HepG2 (cell line): ENCODE results near the gene PLCB2. TPM values are rescaled to one million over a fixed set of nuclear protein-coding genes. Genes with fewer than 3 reads are reported as not detected.
A peak's percentile ranks its signal among the peaks of the same experiment; 100 is the strongest.

ENCODE experiments used
- BRD4 ChIP-seq: sonication (generic); formaldehyde crosslinking; IDR thresholded peaks from 2 replicates; pipeline ENCODE4 v1.4.0; 2020; ENCODE audit warnings: missing genetic modification reagents
- HMG20B ChIP-seq: conservative IDR thresholded peaks from 2 replicates; pipeline ENCODE4 v1.6.1; 2016; ENCODE audit warnings: missing genetic modification reagents, missing compliant biosample characterization
- MXD4 ChIP-seq: IDR thresholded peaks from 2 replicates; pipeline ENCODE4 v1.6.1; 2016; ENCODE audit warnings: mild to moderate bottlenecking, missing biosample characterization, missing genetic modification reagents
- NCOA2 ChIP-seq: sonication (generic); formaldehyde crosslinking; IDR thresholded peaks from 2 replicates; pipeline ENCODE4 v1.8.0; 2022; ENCODE audit warnings: inconsistent platforms
- NKX3-1 ChIP-seq: sonication (generic); formaldehyde crosslinking; IDR thresholded peaks from 2 replicates; pipeline ENCODE4 v1.5.0; 2020; ENCODE audit warnings: missing genetic modification reagents
- RFXANK ChIP-seq: IDR thresholded peaks from 2 replicates; pipeline ENCODE4 v1.6.1; 2016
- TRIM24 ChIP-seq: sonication (generic); formaldehyde crosslinking; IDR thresholded peaks from 2 replicates; pipeline ENCODE4 v1.8.0; 2022; ENCODE audit warnings: mild to moderate bottlenecking, missing genetic modification reagents
- ZFX ChIP-seq: sonication (generic); formaldehyde crosslinking; IDR thresholded peaks from 2 replicates; pipeline ENCODE4 v1.4.0; 2020; ENCODE audit warnings: mild to moderate bottlenecking, low read depth, missing genetic modification reagents, moderate library complexity
- ZNF317 ChIP-seq: sonication (generic); formaldehyde crosslinking; IDR thresholded peaks from 2 replicates; pipeline ENCODE4 v1.5.0; 2020; ENCODE audit warnings: mild to moderate bottlenecking, missing genetic modification reagents
- ZSCAN29 ChIP-seq: sonication (generic); formaldehyde crosslinking; conservative IDR thresholded peaks from 2 replicates; pipeline ENCODE4 v1.4.0; 2020; ENCODE audit warnings: mild to moderate bottlenecking, missing genetic modification reagents
- polyA plus RNA-seq, 8 experiments: library from polyadenylated mRNA; depleted of rRNA in 3 of 8; stranded (reverse) in 7 of 8; unstranded in 1 of 8; fragments of >200 nt; fragmentation: Illumina TruSeq in 4 of 8; extraction: Trizol in 4 of 8; gene quantifications; 2 replicates each; pipeline versions ENCODE4 v1.2.1 to v1.2.3, GENCODE V29; 2011 to 2016; ENCODE audit warnings: low read depth in 4 of 8, missing spikeins in 1 of 8, mixed read lengths in 1 of 8; ENCODE audit not compliant: insufficient read depth in 1 of 8
- total RNA-seq, 5 experiments: library from RNA; depleted of rRNA; stranded (reverse); fragments of >200 nt; fragmentation: Illumina TruSeq; extraction: Trizol; gene quantifications; 2 replicates each; pipeline ENCODE4 v1.2.3, GENCODE V29; 2016; ENCODE audit warnings: low read depth in 1 of 5
- TF ChIP-seq, protein P1 (sequence below): fragments of 450-650 bp; IDR thresholded peaks from 2 replicates; pipeline ENCODE4 v1.6.1; 2016
- TF ChIP-seq, protein P2 (sequence below): sonication (generic); formaldehyde crosslinking; IDR thresholded peaks from 2 replicates; pipeline ENCODE4 v1.9.0; 2021; ENCODE audit warnings: mild to moderate bottlenecking, missing genetic modification reagents
- TF ChIP-seq, protein P3 (sequence below): sonication (generic); formaldehyde crosslinking; IDR thresholded peaks from 2 replicates; pipeline ENCODE4 v1.5.0; 2020; ENCODE audit warnings: mild to moderate bottlenecking, missing genetic modification reagents
- TF ChIP-seq, protein P4 (sequence below): IDR thresholded peaks from 2 replicates; pipeline ENCODE4 v1.6.1; 2016
- TF ChIP-seq, protein P5 (sequence below): sonication (generic); formaldehyde crosslinking; conservative IDR thresholded peaks from 2 replicates; pipeline ENCODE4 v1.4.0; 2020; ENCODE audit warnings: missing genetic modification reagents

PLCB2 gene
- total and polyA plus RNA-seq, 2 of the 13 experiments (the other 11 are each of a cell fraction or from before 2014, with no cell fraction given), result 0.11 TPM; not detected in 1

DNA sequence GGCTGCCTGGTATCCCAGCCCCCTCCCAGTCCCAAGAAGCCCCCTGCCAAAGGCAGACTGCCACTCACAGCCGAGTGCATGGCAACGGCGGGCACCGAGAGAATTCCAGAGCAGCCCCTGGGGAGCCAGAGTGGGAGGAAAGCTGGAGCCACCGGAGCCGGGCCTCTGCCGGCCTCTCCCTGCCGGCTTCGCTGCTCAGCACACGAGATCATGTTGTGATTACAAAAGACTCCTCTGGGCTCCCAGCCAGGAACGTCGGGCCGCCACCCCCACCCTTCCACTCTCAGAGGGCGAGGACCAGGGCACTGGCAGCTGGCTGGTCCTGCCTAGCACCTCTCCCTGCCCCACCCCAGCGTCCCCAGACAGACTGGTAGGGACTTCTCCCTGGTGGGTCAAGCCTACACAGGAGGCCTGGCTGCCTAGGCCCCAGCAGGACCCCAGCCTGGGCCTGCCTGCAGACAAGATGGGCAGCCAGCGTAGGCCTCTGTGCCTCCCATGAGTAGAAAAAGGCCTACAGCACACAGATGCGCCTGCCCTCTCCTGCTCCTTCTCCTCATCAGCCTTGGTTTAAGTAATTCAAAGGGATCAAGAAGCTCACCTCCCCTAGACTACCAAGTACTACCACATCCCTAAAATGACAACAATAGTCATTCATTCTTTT, 33.1 kb upstream of the PLCB2 start, which contains the start of gene CCDC9B (continued):
- TF ChIP-seq, protein P1, sequence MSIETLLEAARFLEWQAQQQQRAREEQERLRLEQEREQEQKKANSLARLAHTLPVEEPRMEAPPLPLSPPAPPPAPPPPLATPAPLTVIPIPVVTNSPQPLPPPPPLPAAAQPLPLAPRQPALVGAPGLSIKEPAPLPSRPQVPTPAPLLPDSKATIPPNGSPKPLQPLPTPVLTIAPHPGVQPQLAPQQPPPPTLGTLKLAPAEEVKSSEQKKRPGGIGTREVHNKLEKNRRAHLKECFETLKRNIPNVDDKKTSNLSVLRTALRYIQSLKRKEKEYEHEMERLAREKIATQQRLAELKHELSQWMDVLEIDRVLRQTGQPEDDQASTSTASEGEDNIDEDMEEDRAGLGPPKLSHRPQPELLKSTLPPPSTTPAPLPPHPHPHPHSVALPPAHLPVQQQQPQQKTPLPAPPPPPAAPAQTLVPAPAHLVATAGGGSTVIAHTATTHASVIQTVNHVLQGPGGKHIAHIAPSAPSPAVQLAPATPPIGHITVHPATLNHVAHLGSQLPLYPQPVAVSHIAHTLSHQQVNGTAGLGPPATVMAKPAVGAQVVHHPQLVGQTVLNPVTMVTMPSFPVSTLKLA, result 0 out of 2 replicates have a peak, but pooled peaks have one; percentile 3
- TF ChIP-seq, protein P2, sequence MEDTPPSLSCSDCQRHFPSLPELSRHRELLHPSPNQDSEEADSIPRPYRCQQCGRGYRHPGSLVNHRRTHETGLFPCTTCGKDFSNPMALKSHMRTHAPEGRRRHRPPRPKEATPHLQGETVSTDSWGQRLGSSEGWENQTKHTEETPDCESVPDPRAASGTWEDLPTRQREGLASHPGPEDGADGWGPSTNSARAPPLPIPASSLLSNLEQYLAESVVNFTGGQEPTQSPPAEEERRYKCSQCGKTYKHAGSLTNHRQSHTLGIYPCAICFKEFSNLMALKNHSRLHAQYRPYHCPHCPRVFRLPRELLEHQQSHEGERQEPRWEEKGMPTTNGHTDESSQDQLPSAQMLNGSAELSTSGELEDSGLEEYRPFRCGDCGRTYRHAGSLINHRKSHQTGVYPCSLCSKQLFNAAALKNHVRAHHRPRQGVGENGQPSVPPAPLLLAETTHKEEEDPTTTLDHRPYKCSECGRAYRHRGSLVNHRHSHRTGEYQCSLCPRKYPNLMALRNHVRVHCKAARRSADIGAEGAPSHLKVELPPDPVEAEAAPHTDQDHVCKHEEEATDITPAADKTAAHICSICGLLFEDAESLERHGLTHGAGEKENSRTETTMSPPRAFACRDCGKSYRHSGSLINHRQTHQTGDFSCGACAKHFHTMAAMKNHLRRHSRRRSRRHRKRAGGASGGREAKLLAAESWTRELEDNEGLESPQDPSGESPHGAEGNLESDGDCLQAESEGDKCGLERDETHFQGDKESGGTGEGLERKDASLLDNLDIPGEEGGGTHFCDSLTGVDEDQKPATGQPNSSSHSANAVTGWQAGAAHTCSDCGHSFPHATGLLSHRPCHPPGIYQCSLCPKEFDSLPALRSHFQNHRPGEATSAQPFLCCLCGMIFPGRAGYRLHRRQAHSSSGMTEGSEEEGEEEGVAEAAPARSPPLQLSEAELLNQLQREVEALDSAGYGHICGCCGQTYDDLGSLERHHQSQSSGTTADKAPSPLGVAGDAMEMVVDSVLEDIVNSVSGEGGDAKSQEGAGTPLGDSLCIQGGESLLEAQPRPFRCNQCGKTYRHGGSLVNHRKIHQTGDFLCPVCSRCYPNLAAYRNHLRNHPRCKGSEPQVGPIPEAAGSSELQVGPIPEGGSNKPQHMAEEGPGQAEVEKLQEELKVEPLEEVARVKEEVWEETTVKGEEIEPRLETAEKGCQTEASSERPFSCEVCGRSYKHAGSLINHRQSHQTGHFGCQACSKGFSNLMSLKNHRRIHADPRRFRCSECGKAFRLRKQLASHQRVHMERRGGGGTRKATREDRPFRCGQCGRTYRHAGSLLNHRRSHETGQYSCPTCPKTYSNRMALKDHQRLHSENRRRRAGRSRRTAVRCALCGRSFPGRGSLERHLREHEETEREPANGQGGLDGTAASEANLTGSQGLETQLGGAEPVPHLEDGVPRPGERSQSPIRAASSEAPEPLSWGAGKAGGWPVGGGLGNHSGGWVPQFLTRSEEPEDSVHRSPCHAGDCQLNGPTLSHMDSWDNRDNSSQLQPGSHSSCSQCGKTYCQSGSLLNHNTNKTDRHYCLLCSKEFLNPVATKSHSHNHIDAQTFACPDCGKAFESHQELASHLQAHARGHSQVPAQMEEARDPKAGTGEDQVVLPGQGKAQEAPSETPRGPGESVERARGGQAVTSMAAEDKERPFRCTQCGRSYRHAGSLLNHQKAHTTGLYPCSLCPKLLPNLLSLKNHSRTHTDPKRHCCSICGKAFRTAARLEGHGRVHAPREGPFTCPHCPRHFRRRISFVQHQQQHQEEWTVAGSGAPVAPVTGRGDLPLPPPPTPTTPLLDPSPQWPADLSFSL (CRISPR knock-in tag), result no peak
- TF ChIP-seq, protein P3, sequence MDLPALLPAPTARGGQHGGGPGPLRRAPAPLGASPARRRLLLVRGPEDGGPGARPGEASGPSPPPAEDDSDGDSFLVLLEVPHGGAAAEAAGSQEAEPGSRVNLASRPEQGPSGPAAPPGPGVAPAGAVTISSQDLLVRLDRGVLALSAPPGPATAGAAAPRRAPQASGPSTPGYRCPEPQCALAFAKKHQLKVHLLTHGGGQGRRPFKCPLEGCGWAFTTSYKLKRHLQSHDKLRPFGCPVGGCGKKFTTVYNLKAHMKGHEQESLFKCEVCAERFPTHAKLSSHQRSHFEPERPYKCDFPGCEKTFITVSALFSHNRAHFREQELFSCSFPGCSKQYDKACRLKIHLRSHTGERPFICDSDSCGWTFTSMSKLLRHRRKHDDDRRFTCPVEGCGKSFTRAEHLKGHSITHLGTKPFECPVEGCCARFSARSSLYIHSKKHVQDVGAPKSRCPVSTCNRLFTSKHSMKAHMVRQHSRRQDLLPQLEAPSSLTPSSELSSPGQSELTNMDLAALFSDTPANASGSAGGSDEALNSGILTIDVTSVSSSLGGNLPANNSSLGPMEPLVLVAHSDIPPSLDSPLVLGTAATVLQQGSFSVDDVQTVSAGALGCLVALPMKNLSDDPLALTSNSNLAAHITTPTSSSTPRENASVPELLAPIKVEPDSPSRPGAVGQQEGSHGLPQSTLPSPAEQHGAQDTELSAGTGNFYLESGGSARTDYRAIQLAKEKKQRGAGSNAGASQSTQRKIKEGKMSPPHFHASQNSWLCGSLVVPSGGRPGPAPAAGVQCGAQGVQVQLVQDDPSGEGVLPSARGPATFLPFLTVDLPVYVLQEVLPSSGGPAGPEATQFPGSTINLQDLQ (CRISPR knock-in tag), result no peak
- TF ChIP-seq, protein P4, sequence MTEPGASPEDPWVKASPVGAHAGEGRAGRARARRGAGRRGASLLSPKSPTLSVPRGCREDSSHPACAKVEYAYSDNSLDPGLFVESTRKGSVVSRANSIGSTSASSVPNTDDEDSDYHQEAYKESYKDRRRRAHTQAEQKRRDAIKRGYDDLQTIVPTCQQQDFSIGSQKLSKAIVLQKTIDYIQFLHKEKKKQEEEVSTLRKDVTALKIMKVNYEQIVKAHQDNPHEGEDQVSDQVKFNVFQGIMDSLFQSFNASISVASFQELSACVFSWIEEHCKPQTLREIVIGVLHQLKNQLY, result no peak
- TF ChIP-seq, protein P5, sequence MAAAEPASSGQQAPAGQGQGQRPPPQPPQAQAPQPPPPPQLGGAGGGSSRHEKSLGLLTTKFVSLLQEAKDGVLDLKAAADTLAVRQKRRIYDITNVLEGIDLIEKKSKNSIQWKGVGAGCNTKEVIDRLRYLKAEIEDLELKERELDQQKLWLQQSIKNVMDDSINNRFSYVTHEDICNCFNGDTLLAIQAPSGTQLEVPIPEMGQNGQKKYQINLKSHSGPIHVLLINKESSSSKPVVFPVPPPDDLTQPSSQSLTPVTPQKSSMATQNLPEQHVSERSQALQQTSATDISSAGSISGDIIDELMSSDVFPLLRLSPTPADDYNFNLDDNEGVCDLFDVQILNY (CRISPR knock-in tag), result no peak
- 0 out of 2 replicates have a peak, but pooled peaks have one; percentile 43 for TF ChIP-seq MXD4 (CRISPR knock-in tag)
- no peak for TF ChIP-seq NKX3-1 (CRISPR knock-in tag)
- TF ChIP-seq HMG20B (CRISPR knock-in tag), result no peak
- TF ChIP-seq ZFX (CRISPR knock-in tag), result peak; percentile 68; the same call in 1 of the 2 replicates
- TF ChIP-seq NCOA2 (CRISPR knock-in tag), result no peak
- TF ChIP-seq RFXANK, result no peak
- TF ChIP-seq ZSCAN29 (CRISPR knock-in tag), result no peak
- no peak for TF ChIP-seq TRIM24 (CRISPR knock-in tag)
- 0 out of 2 replicates have a peak, but pooled peaks have one; percentile 45 for TF ChIP-seq BRD4 (CRISPR knock-in tag)
- TF ChIP-seq ZNF317 (CRISPR knock-in tag), result no peak
